ENCODE results near the gene ACLY.

Gene ACLY

DNA sequence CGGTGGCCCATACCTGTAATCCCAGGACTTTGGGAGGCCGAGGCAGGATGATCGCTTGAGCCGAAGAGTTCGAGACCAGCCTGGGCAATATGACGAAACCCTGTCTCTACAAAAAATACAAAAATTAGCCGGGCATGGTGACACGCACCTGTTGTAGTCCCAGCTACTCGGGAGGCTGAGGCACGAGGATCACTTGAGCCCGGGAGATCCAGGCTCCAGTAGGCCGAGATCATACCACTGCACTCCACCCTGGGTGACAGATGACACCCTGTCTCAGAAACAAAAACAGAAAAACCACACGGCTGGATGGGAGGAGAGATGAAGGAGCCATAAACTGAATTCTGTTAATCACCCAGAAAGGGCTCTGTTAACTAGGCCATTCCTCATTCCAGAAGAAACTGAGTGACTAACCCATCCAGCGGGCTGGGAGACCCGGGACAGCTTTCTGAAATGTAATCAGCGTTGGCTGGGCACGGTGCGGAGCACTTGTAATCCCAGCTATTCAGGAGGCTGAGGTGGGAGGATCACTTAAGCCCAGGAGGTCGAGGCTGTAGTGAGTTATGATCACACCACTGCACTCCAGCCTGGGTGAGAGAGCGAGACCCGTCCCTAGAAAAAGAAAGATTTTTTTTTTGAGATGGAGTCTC is 82.1 kb downstream of the ACLY start:
- TF ChIP-seq, protein P1, sequence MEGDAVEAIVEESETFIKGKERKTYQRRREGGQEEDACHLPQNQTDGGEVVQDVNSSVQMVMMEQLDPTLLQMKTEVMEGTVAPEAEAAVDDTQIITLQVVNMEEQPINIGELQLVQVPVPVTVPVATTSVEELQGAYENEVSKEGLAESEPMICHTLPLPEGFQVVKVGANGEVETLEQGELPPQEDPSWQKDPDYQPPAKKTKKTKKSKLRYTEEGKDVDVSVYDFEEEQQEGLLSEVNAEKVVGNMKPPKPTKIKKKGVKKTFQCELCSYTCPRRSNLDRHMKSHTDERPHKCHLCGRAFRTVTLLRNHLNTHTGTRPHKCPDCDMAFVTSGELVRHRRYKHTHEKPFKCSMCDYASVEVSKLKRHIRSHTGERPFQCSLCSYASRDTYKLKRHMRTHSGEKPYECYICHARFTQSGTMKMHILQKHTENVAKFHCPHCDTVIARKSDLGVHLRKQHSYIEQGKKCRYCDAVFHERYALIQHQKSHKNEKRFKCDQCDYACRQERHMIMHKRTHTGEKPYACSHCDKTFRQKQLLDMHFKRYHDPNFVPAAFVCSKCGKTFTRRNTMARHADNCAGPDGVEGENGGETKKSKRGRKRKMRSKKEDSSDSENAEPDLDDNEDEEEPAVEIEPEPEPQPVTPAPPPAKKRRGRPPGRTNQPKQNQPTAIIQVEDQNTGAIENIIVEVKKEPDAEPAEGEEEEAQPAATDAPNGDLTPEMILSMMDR (IDR thresholded peaks at IDR 0.05), result no peak

DNA sequence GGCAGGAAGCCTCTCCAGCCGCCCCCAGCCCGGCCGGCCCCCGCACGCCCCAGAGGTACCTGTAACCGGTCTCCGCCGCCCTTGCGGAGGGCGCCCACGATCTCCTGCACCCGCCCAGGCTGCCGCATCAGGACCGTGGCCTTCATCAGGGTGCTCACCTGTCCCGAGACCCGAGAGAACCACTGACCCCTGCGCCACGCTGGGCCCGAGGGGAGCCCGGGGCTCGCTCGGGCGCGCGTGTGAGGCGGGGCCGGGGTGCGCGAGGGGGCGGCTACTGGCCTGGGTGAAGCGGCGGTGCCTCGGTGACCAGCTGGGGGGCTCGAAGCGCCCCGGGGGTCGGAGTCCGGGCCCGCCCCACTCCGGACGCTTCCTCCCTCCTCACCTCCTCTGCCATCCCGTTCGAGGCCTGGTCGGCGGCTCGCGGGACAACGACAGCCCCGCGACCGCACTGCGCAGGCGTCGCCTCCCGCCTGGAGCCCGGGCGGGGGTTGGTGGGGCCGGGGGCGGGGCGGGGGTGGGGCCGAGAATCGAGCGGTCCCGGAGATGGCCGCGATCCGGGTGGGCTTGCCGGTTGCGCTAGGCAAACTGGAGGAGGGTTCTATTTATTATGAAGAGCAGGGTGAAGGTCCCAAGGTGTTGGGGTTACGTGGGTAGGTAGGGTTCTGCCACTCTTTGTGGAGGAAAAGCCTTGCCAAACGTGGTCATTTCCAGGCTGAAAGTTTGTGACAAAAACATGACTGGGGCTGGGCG is 82.8 kb downstream of the ACLY start, which contains the start of gene NT5C3B:
Gene NT5C3B (minus strand): TSS at position 433 of the 750 bp plus-strand sequence. CDS start 39 bp downstream, at position 394.
- TF ChIP-seq, protein P1 (IDR thresholded peaks at IDR 0.05), result no peak

DNA sequence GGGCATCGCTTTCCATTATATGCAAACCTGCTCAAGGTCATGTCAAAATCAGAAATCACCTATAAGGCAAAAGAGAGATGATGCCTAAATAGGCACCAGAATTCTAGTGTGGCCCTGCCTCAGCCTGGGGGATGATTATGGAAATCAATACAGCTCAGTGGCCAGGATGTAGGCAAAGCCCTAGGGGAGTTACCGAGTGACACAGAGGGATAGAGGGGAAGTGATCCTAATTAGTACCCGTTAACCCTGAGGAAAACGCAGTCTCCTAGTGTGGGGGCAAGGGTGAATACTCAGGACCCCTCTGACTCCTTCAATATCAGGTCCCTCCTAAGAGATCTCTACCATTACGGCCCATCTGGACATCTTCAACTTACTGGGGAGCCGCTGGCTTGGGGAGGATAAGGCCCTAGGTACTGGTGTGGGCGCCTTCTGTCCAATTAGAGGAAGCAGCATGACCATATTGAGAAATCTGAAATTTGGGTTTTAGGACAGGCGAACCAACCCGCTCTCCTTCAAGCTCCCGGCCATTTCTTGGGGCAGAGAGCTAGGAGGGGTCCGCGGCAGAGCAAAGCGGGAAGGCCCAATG is 83.4 kb downstream of the ACLY start:
- TF ChIP-seq, protein P1 (IDR thresholded peaks at IDR 0.05), result no peak

DNA sequence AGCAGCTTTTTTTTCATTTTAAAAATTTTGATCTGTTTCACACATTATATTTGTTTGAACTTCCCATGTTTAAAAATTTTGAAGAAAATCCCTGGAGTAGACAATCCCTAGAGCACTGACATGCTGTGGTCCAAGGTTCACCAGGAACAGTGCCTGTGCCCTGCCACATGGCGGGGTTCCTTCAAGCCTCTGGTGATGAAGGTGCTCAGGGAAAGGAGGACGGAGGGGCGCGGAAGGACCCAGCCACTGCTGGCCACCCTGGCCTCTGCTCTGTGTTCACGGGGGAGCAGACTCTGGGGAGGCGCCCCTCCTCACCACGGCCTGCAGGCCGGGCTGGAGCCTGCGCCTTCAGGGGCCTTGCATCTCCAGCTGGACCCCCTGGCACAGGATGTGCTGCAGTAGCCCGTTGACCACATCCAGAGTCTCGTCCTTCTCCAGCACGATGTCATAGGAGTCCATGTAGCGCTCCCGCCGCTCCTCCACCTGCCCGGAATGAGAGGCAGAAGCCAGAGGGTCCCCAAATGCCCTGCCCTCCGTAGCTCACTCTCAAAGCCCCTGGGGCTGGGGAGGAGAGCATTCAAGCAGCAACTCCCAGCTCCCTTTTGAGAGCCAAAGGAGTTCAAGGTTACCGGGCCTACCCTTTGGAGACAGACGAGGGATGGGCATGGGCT is 93.4 kb downstream of the ACLY start:
- TF ChIP-seq, protein P1 (IDR thresholded peaks at IDR 0.05), result no peak

DNA sequence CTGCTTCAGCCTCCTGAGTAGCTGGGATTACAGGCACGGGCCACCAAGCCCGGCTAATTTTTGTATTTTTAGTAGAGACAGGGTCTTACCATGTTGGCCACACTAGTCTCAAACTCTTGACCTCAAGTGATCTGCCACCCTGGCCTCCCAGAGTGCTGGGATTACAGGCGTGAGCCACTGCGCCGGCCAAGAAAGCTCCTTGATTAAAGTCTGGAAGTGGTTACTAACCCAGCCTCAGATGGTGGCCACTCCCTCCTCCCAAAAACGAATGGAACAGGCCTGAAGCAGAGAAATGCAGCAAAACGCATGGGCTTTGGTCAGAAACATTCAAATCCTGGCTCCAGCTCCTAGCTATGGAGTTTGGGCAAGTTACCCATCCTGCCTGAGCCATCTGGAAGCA is 94.7 kb downstream of the ACLY start:
- TF ChIP-seq, protein P1 (IDR thresholded peaks at IDR 0.05), result no peak

DNA sequence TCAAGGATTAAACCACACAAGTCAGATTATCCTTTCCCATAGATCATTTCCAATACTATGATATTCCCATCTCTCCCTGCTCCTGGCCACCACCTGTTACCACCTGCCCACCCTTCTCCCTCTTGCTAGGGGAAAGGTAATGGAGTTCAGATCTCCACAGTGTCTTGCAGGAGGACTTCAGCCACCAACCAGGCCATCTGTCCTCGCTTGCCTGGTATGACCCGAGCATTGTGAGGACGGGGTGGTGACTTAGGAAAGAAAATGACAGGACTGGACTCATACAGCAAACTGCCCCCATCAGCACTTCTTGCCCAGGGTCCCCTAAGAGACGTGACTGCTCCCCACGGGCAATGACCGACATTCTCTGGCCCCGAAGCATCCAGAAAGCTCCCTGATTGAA is 95.2 kb downstream of the ACLY start:
- TF ChIP-seq, protein P1 (IDR thresholded peaks at IDR 0.05), result no peak

DNA sequence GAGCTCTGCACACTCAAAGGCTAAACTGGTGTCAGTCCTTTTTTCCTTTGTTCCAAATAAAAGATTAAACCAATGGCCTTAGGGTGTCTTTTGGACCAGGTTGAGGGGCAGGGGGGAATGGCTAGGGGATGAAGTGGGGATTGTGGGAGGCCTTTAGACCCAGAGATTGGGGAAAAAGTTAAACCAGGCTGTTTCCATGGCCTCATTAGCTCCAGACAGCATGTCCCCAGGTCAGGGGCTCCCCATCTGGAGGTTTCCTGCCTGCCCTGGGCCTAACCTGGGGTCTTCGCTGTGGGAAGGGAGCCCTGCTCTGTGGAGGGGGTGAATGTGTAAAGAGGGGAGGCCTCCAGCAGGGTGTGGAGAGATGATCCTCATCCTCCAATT is 95.6 kb downstream of the ACLY start:
- TF ChIP-seq, protein P1 (IDR thresholded peaks at IDR 0.05), result no peak
